Measurements from ENCODE around the gene ZNF391. TPM values are rescaled to one million over a fixed set of nuclear protein-coding genes. Genes with fewer than 3 reads are reported as not detected.

The ZNF391 gene
- total and polyA plus RNA-seq, 2 of the 4 experiments (the other 2 are of a cell fraction): 0.18 to 0.22 TPM

DNA sequence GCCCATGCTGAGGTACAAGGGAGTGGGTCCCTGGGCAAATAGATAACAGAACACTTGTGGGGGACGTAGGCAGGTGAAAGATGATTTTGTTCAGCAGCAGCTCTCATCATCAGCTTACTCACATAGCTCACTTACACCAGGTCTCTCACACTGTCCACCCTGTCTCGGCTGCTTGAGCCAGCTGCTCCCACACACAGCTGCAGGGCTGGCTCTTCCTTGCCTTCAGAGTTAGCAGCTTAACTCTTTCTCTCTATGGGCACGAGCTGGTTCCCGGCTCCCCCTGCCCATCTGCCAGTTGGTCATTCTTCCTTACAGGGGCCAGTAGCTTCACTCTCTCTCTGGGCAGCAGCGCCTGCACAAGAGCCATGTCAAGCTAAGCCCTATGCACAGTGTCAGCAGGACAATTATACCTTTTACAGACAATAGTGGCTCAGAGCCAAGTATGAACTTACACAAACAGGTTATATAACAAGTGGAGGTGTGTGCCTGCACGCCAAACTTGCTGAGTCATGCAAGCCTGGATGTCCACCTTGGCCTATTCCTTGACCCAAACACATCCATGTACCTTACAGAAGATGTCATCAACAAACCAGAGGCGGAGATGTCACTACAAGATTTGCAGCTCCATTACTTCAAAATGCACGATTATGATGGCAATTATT, 18.7 kb downstream of the ZNF391 start:
- H4K20me1 ChIP-seq (ENCODE audit: insufficient read depth, low read length): no peaks in the 10 kb centered on the region
- H2BK120ac ChIP-seq (ENCODE audit: low read depth, low read length): no peak overlapping the region
- no peak overlapping the region for H2AK5ac ChIP-seq (ENCODE audit: low read depth, low read length)
- intact Hi-C loops (cut with micrococcal nuclease) (no loop called here), dilution Hi-C loops (cut with HindIII; ENCODE audit: low sequenced_read_pairs, unreplicated experiment) (no loop called here), in situ Hi-C loops (cut with MboI; ENCODE audit: low sequenced_read_pairs) (no loop called here)
- no peaks in the 10 kb centered on the region for H3K27me3 ChIP-seq (ENCODE audit: control insufficient read depth, insufficient read depth, low read length)
- no peak overlapping the region for H3K4ac ChIP-seq (ENCODE audit: low read depth, low read length)
- H3K9ac ChIP-seq (ENCODE audit: low read depth, low read length): no peak overlapping the region
- no peak overlapping the region for H3K14ac ChIP-seq (replicated peaks; ENCODE audit: low read depth, low read length)
- H4K8ac ChIP-seq (ENCODE audit: low read depth in 2 of 2, low read length in 2 of 2): no peak overlapping the region
- no peak overlapping the region for H3K23ac ChIP-seq (ENCODE audit: low read depth, low read length)
- no peaks in the 10 kb centered on the region for H3K36me3 ChIP-seq (ENCODE audit: control insufficient read depth, insufficient read depth, low read length)
- H3K4me1 ChIP-seq (ENCODE audit: control insufficient read depth, insufficient read depth, low read length): no peaks in the 10 kb centered on the region
- no peak overlapping the region for H4K91ac ChIP-seq (ENCODE audit: insufficient read depth, low read depth, low read length)
- WGBS, 2 experiments (ENCODE audit: extremely low coverage in 2 of 2, insufficient read length in 1 of 2): 63% methylated on average over 2 of the region's 8 CpGs; no CpG with 5 or more reads in 1 of the 2 experiments
- H2AFZ ChIP-seq (replicated peaks; ENCODE audit: low read length, poor library complexity): no peak overlapping the region
- no peaks in the 10 kb centered on the region for H3K79me1 ChIP-seq (ENCODE audit: low read depth in 1 of 2, low read length in 2 of 2)
- H3K4me2 ChIP-seq (ENCODE audit: low read depth, low read length): no peak overlapping the region
- H3K9me3 ChIP-seq (ENCODE audit: control insufficient read depth, insufficient read depth, low read length): peaks cover 12% of the 10 kb centered on the region
- no peak overlapping the region for H3K18ac ChIP-seq (ENCODE audit: low read depth, low read length)
- no peak overlapping the region for H2BK15ac ChIP-seq (ENCODE audit: low read depth, low read length)
- ATAC-seq (ENCODE audit: low read depth) (no peak), DNase-seq (no peak)
- no peak overlapping the region for H4K5ac ChIP-seq (ENCODE audit: low read depth, low read length)
- H2BK20ac ChIP-seq (ENCODE audit: low read depth, low read length): no peak overlapping the region
- no peak overlapping the region for H3K56ac ChIP-seq (ENCODE audit: extremely low read depth, insufficient read depth, low read length)
- POLR2A ChIA-PET (ENCODE audit: unreplicated experiment): no interaction called here
- CTCF ChIA-PET: no interaction called here
- BruUV-seq (replicated peaks): no TSS peak
- H3K4me3 ChIP-seq (ENCODE audit: insufficient read depth, low read depth, low read length): no peak overlapping the region
- H3K27ac ChIP-seq (ENCODE audit: insufficient read depth, low read length): no peak overlapping the region
- no peaks in the 10 kb centered on the region for H3K9me1 ChIP-seq (ENCODE audit: insufficient read depth, low read length)
- H2BK5ac ChIP-seq (ENCODE audit: low read depth, low read length, poor library complexity, severe bottlenecking): no peak overlapping the region
- TF ChIP-seq MAFK (IDR thresholded peaks at IDR 0.05; ENCODE audit: low read depth, low read length): no peak
- TF ChIP-seq NFE2L2 (IDR thresholded peaks at IDR 0.05; ENCODE audit: low read depth, low read length): peak; percentile 75
- H2AK9ac ChIP-seq (replicated peaks; ENCODE audit: low read depth, low read length, poor library complexity): no peak overlapping the region
